Stimulated activated CD4-positive, alpha-beta T cell treated with anti-CD3 and anti-CD28 coated beads, Interleukin-12 subunit alpha, Interleukin-12 subunit beta, amount 100 ng/mL, for 4 hours (primary cell): ENCODE measurements around the gene S1PR1.

Experiments
- DNase-seq: peaks from one replicate; pipeline ENCODE4 v3.0.0-alpha.2; 2020

Gene S1PR1

DNA sequence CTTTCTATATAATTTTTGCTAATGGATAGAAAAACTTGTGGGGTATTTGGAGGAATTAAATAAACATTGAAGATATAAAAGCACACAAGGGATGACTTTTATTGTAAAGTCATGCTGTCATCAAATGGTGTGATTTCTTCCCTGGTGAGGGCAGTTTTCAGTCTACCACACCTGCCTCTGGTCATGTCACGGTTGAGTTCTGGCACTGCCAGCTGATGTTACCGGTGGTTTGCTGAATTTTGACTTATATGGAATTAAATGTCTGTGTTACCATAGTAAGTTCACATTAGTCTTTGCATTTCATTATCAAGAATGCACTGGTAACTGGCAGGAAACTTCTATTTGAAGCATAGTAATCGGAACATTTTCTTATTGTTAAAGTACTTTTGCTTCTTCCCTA lies 13.4 kb downstream of the S1PR1 start:
- no peak for DNase-seq

DNA sequence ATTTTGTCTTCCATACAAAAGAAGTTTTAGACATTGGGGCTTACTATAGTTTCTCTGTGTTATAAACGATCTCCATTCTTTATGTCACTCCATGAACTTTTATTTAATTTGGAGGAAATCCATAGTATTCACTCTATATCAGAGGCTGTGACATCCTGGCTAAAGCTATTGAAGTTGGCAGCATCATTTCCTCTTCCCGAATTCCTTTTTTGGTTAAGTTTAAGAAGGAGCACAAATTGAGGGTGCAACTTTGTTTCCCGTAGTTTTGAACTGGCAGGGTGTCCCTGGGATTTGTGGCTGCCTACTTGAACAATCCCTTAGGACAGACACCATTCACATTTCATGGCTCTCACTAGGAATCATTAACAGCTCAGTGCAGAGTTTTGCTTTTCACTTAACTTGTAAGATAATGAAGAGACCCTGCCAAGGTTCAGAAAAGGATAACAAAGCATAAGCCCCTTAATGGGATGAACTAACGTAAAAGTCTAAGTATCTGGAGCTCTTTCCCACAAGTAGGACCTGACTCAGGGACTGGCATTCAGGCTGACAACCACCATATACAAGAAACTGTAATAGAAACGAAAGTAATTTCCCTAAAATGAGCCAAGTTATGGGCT lies 13.9 kb downstream of the S1PR1 start:
- DNase-seq, result no peak

- DNase-seq, result no peak
These were observed 14.7 kb downstream of the S1PR1 start for GRCh38 chr1:101251504-101251903.

- no peak for DNase-seq
These were observed 17.3 kb downstream of the S1PR1 start for GRCh38 chr1:101253976-101254674.

- no peak for DNase-seq
These were observed 20.9 kb downstream of the S1PR1 start for GRCh38 chr1:101257500-101258325.

GRCh38 chr1:101259744-101260148 lies 22.9 kb downstream of the S1PR1 start:
- no peak for DNase-seq

DNA sequence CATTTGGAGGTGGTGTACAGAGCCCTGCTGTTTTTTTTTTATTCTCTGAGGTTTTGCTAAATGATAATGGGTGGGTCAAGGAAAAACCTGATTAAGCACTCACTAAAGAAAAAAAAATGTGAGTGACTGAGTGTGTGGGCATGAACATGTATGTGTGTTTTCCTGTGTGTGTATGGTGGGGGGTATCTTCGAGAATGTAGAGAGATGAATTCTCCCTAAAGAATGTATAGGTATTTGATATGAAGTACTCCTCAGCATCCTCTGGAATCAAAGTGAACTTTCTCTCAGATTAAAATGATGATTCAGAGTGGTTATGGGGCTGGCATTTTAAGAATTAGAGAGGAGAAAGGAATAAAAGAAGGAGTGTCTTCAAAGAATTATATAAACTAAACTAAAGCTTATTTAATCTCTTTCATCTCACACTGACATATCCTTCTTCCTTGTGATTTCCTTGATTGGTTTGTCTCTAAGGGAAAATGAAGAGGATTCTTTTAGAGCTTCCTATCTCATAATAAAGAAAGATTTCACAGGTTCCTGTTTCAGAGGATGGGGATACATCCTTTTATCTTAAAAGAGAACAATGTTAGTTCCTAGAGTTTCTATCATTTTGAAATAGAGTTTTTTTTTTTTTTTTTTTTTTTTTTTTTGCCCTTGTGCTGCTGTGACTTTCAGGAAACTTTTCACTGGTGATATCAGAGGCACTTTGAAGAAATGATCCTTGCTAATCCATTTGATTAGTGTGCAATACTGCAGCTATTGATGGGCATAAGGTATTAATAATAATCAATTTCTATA lies 23.9 kb downstream of the S1PR1 start:
- no peak for DNase-seq

- DNase-seq, result no peak
These were observed 24.8 kb downstream of the S1PR1 start for GRCh38 chr1:101261623-101262022.

DNA sequence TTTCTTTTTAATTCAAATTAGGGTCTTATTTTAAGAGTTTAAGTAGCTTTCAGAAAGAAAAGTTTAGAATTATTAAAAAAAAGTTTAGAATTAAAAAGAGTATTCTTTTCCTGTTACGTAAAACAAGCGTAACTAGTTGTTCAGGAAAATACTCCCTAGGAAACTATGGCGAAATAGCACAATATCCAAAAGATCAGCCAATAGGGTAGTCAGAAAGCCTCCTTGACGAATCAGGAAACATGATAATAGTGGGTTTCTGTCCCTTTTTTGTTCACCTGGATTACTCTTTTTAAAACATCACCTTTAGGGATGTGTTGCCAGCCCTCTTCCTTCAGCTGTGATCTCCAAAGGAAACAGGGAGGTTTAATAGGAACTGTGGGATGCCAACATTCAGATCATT lies 25.2 kb downstream of the S1PR1 start:
- no peak for DNase-seq

- DNase-seq, result no peak
These were observed 26.0 kb downstream of the S1PR1 start for GRCh38 chr1:101262630-101263348.

DNA sequence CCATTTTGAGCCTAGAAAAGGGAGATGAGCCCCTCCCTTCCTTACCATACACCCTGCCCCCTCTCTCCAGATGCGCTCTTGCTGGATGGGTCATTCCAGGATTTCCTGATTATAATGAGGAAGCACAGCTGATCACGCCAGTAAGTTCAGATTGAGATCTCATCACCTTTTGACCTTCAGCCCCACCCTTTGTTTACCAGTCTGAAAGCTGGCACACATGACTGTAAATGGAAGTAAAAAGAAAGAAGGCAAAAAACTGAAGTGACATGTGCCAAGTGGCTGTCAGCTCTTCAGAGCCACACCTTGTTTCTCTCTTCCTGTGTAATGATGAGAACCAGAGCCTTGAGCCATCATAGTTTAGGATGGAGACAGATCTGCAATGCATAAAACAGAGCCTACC lies 27.9 kb downstream of the S1PR1 start:
- DNase-seq, result no peak

GRCh38 chr1:101265684-101266083 lies 28.9 kb downstream of the S1PR1 start:
- no peak for DNase-seq

GRCh38 chr1:101267082-101267481 lies 30.3 kb downstream of the S1PR1 start:
- DNase-seq, result no peak

GRCh38 chr1:101268893-101269292 lies 32.1 kb downstream of the S1PR1 start:
- no peak for DNase-seq

DNA sequence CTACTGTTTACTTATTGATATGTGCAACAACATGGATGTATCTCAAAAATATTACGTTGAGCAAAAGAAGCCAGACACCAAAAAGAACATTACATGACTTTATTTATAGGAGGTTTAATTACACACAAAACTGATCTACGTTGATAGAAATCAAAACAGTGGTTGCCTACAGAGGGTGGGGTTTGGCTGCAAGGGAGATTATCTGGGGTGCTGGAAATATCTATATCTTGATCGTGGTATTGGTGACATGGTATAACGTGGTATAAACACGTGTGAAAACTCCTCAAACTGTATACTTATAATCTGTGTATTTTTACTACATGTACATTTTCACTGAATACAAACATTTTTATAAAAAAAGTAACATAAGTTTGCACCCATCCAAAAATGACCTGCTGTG lies 38.9 kb downstream of the S1PR1 start:
- DNase-seq, result no peak

- no peak for DNase-seq
These were observed 40.0 kb downstream of the S1PR1 start for GRCh38 chr1:101276818-101277217.

DNA sequence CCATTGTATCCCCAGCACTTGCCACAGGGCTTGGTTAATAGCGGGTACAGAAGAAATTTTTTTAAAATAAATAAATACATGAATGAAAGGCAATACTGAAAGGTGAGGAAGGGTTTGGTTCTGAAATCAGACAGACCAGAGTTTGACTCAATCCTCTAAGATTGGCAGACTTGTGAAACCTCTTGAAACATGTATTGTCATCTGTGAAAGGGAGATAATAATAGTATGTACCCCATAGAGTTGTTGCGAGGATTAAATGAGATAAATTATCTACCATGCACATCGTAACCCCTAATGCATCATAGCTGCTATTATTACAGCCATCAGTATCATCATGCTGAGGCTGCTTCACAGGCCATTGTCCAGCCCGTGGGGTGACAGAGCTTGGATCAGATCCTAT lies 41.4 kb downstream of the S1PR1 start:
- DNase-seq, result no peak

DNA sequence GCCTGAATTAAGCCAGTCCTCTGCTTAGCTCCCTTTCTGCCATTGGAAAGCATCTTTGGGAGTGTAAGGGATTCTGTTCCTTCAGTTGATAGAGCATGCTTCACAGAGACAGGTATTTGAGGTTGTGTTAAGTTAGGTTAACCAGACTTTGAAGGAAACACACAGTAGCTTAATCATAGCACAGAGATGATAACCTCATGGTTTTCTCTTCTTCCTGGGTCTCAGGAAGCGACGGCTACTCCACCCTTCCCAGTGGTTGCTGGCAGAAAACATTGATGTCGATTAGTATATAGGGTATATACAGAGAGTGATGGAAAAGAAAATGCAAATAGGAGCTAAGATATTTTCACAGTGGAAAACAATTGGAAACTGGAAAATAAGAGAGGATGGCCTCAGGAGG lies 42.0 kb downstream of the S1PR1 start:
- no peak for DNase-seq

DNA sequence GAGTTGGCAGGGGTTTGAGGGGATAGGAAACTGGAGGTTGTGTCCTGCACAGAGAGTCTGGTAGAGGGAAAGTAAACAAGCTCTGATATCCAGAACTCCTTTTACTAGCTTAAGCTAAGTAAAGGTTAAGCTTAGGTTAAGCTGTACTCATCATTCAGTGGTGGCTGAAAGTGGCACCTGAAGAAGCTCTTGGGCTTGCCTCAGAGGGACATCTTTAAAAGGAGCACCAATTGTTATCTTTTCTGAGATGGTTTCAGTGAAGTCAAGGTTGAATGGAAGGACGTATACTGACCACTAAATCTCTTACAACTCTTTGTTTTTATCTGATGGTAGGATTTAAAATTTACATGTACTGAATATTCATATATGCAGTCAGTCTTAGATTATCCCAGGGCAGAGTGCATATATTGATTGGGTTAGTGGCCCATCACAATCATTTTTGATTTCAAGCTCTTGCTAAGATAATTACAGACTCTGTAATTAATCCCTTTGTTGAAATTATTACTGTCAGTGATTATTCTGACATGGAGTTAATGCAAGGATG lies 43.3 kb downstream of the S1PR1 start:
- no peak for DNase-seq

DNA sequence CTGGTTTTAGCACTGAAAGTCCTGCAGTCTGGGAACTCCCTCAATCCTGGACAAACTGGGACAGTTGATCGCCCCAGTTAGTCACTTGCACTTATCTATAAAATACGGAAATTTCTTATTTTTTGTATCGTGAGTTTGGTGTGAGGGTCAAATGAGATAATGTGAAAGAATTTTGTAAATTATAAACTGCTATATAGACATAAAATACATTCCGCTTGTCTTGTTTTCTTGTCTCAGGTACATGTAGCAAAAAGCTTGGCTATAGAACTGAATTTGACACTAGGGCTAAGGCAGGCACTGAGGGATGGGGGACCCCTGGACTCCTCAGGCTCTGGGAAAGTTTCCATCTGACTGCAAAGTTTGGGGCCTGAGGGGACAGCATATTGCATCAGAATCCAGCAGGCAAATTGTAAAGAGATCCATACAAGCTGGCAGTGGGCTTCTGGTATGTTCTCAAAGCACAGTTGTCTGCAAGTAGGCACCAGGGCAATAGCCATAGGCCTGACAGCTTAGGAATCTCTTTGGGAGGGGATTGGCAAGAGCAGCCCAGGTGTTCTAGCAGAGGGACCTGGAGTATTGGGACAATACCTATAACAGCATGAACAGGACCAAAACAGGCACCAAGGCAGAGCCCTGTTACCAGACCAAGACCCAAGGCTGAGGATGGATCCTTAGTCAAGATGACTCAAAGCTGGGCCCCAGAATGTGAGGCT lies 44.3 kb downstream of the S1PR1 start:
- DNase-seq, result no peak

DNA sequence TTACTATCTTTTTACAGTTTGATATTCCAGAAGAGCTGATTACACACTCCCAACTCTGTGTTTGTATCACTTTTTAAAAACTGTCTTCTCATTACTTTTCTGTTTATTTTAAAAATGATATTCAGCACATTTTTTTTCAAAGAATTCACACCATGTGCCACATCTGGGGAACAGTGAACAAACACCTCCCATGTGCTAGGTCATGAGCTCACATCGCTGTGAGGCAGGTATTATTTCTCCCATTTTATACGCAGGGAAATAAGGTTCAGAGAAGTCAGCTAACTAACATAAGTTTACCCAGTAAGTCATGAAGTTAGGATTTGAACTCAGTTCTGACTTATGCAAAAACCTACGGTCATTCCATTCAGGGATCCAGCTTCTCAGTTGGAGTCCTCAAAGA lies 44.9 kb downstream of the S1PR1 start:
- no peak for DNase-seq
